H9 (cell line): ENCODE results near the gene IPPK. TPM values are rescaled to one million over a fixed set of nuclear protein-coding genes. Genes with fewer than 3 reads are reported as not detected.
A peak's percentile ranks its signal among the peaks of the same experiment; 100 is the strongest.

Experiments used
- DNase-seq: peaks from one replicate; pipeline ENCODE4 v3.0.0-alpha.2; 2017
- H2AFZ ChIP-seq: one replicate; pipeline ENCODE4 v1.6.1; 2013; ENCODE audit warnings: mild to moderate bottlenecking, low read length, control low read depth, moderate library complexity
- H2AK5ac ChIP-seq: 2 replicates; pipeline ENCODE4 v1.6.1; 2013; ENCODE audit warnings: low read length, control low read depth, mixed read lengths; ENCODE audit not compliant: insufficient read length
- H2BK120ac ChIP-seq: one replicate; pipeline ENCODE4 v1.6.1; 2013; ENCODE audit warnings: low read depth, mild to moderate bottlenecking, low read length, control low read depth, inconsistent platforms; ENCODE audit not compliant: poor library complexity, severe bottlenecking
- H2BK12ac ChIP-seq: 2 replicates; pipeline ENCODE4 v1.6.1; 2013; ENCODE audit warnings: low read length, control low read depth, mixed read lengths, low read depth; ENCODE audit not compliant: insufficient read length
- H2BK15ac ChIP-seq: 2 replicates; pipeline ENCODE4 v1.6.1; 2013; ENCODE audit warnings: low read depth, low read length, control low read depth
- H2BK20ac ChIP-seq: one replicate; pipeline ENCODE4 v1.6.1; 2013; ENCODE audit warnings: low read depth, mild to moderate bottlenecking, low read length, control low read depth, inconsistent platforms; ENCODE audit not compliant: poor library complexity, severe bottlenecking
- H2BK5ac ChIP-seq: 2 replicates; pipeline ENCODE4 v1.6.1; 2013; ENCODE audit warnings: low read length, control low read depth, mixed read lengths; ENCODE audit not compliant: insufficient read length
- H3K14ac ChIP-seq: 2 replicates; pipeline ENCODE4 v1.6.1; 2013; ENCODE audit warnings: low read length, control low read depth; ENCODE audit not compliant: insufficient read depth
- H3K18ac ChIP-seq: 2 replicates; pipeline ENCODE4 v1.6.1; 2013; ENCODE audit warnings: low read depth, mild to moderate bottlenecking, mixed read lengths, low read length, control low read depth; ENCODE audit not compliant: insufficient read length
- H3K23ac ChIP-seq: 2 replicates; pipeline ENCODE4 v1.6.1; 2013; ENCODE audit warnings: low read length, control low read depth, mixed read lengths, low read depth; ENCODE audit not compliant: insufficient read length
- H3K23me2 ChIP-seq: 2 replicates; pipeline ENCODE4 v1.6.1; 2013; ENCODE audit warnings: low read depth, mild to moderate bottlenecking, mixed read lengths, low read length, control low read depth; ENCODE audit not compliant: insufficient read length, poor library complexity, severe bottlenecking
- H3K27ac ChIP-seq: 2 replicates; pipeline ENCODE4 v1.5.1; 2013; ENCODE audit warnings: low read length, control low read depth, mixed read lengths, low read depth; ENCODE audit not compliant: insufficient read length
- H3K27me3 ChIP-seq: 2 replicates; pipeline ENCODE4 v1.6.1; 2013; ENCODE audit warnings: low read length, control low read depth, inconsistent platforms; ENCODE audit not compliant: insufficient read depth
- H3K4ac ChIP-seq: 2 replicates; pipeline ENCODE4 v1.6.1; 2013; ENCODE audit warnings: low read depth, mild to moderate bottlenecking, control low read depth, inconsistent platforms, low read length, moderate library complexity
- H3K4me1 ChIP-seq: 2 replicates; pipeline ENCODE4 v1.6.1; 2013; ENCODE audit warnings: low read length, control low read depth, inconsistent platforms; ENCODE audit not compliant: insufficient read depth
- H3K4me2 ChIP-seq: 2 replicates; pipeline ENCODE4 v1.6.1; 2013; ENCODE audit warnings: low read length, control low read depth, mixed read lengths; ENCODE audit not compliant: insufficient read length, insufficient read depth
- H3K56ac ChIP-seq: 2 replicates; pipeline ENCODE4 v1.6.1; 2013; ENCODE audit warnings: low read depth, mild to moderate bottlenecking, mixed read lengths, low read length, control low read depth; ENCODE audit not compliant: insufficient read length
- H3K79me1 ChIP-seq: 2 replicates; pipeline ENCODE4 v1.6.1; 2013; ENCODE audit warnings: low read depth, mild to moderate bottlenecking, moderate library complexity, low read length, control low read depth, inconsistent platforms; ENCODE audit not compliant: insufficient read depth, poor library complexity, severe bottlenecking
- H3K79me2 ChIP-seq: 2 replicates; pipeline ENCODE4 v1.6.1; 2013; ENCODE audit warnings: low read length, control low read depth, inconsistent platforms; ENCODE audit not compliant: insufficient read depth
- H3K9ac ChIP-seq: 2 replicates; pipeline ENCODE4 v1.6.1; 2013; ENCODE audit warnings: low read length, control low read depth, mixed read lengths; ENCODE audit not compliant: insufficient read length; ENCODE audit errors: extremely low read depth
- H3K9me3 ChIP-seq: one replicate; pipeline ENCODE4 v1.6.1; 2013; ENCODE audit warnings: low read depth, low read length, inconsistent platforms; ENCODE audit not compliant: control insufficient read depth
- H3T11ph ChIP-seq: one replicate; pipeline ENCODE4 v1.6.1; 2013; ENCODE audit warnings: mild to moderate bottlenecking, low read length, control low read depth, inconsistent platforms
- H4K20me1 ChIP-seq: one replicate; pipeline ENCODE4 v1.6.1; 2013; ENCODE audit not compliant: control insufficient read depth, insufficient read length, insufficient read depth
- H4K5ac ChIP-seq: 2 replicates; pipeline ENCODE4 v1.6.1; 2013; ENCODE audit warnings: low read depth, mild to moderate bottlenecking, mixed read lengths, low read length, control low read depth; ENCODE audit not compliant: insufficient read length
- H4K8ac ChIP-seq: replicated peaks from 2 replicates; pipeline ENCODE4 v1.6.1; 2013; ENCODE audit warnings: low read length, control low read depth, mixed read lengths, low read depth; ENCODE audit not compliant: insufficient read length
- H4K91ac ChIP-seq: 2 replicates; pipeline ENCODE4 v1.6.1; 2013; ENCODE audit warnings: low read depth, mild to moderate bottlenecking, moderate library complexity, mixed read lengths, low read length, control low read depth; ENCODE audit not compliant: insufficient read length
- H3K27ac Mint-ChIP-seq, 3 experiments: 2 replicates in 2 of 3; 3 replicates in 1 of 3; pipeline ENCODE4 v1.8.0; 2020 to 2021; ENCODE audit warnings: mixed read lengths in 3 of 3, mild to moderate bottlenecking in 1 of 3, moderate library complexity in 1 of 3
- H3K27me3 Mint-ChIP-seq: 2 replicates; pipeline ENCODE4 v1.8.0; 2021; ENCODE audit warnings: low read depth, mild to moderate bottlenecking, moderate library complexity, mixed read lengths
- H3K36me3 Mint-ChIP-seq, 3 experiments: 2 replicates in 2 of 3; 3 replicates in 1 of 3; pipeline ENCODE4 v1.8.0; 2020 to 2021; ENCODE audit warnings: low read depth in 3 of 3, mixed read lengths in 3 of 3; ENCODE audit not compliant: insufficient read depth in 1 of 3
- H3K4me1 Mint-ChIP-seq, 2 experiments: 2 replicates each; pipeline ENCODE4 v1.8.0; 2020; ENCODE audit warnings: mixed read lengths in 2 of 2
- H3K4me3 Mint-ChIP-seq, 2 experiments: 2 replicates in 1 of 2; 3 replicates in 1 of 2; pipeline ENCODE4 v1.8.0; 2020 to 2021; ENCODE audit warnings: mild to moderate bottlenecking in 2 of 2, mixed read lengths in 2 of 2, moderate library complexity in 1 of 2
- H3K9me3 Mint-ChIP-seq, 2 experiments: 2 replicates in 1 of 2; 3 replicates in 1 of 2; pipeline ENCODE4 v1.8.0; 2020; ENCODE audit warnings: mild to moderate bottlenecking in 2 of 2, mixed read lengths in 2 of 2, moderate library complexity in 1 of 2
- CTCF ChIP-seq: fragments of 200-600 bp; sonication (generic); conservative IDR thresholded peaks from 3 replicates; pipeline ENCODE4 v1.8.0; 2021; ENCODE audit warnings: antibody characterized with exemption, mild to moderate bottlenecking
- WGBS: extraction: QIAGEN DNeasy Blood & Tissue Kit; methylation state at CpG from one replicate; pipeline ENCODE4 v1.1.7; 2013; ENCODE audit warnings: missing lambda C conversion rate, low lambda C conversion rate, mixed read lengths; ENCODE audit not compliant: insufficient read length; ENCODE audit errors: extremely low coverage; 5-methylcytosine and 5-hydroxymethylcytosine counted together
- total RNA-seq: library from RNA; stranded (reverse); gene quantifications from 2 replicates; pipeline ENCODE4 v1.2.1, GENCODE V29; 2021

Gene IPPK
- total RNA-seq, 1 experiment from 2014 or later: 10.7 TPM

DNA sequence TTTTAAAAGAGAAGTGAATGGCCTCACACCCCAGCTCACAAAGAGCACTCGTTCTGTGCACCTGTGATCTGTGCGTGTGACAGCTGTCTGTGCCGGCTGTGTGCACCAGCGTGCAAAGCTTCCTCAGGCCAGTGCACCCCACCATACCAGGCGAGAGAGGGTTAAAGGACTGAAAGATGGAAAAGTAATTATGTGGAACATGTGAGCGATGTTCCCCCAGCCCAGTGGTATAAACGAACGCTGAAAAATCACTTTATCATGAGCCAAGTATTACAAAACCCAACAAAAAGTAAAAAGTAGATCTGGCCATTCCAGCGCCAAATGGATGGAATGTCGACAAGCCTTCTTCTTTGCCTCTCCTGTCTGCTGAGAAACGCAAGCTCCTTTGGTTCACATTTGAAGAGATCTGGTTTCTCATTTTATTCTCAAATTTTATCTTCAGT is 53.7 kb downstream of the IPPK start:
- H3K27me3 Mint-ChIP-seq: no peaks in the 10 kb centered on the region
- no CpG with 5 or more reads among the region's 11 CpGs for WGBS

More for the DNA sequence above, 53.7 kb downstream of the IPPK start:
- H3K9me3 Mint-ChIP-seq: no peaks in the 10 kb centered on the region
- peaks cover 5 to 62% (median 20%) of the 10 kb centered on the region in 3 experiments for H3K36me3 Mint-ChIP-seq
- Histone ChIP-seq H3K23ac (no peak overlapping the region), H3K4me2 (no peak overlapping the region), H4K5ac (no peak overlapping the region), H3K9me3 (no peaks in the 10 kb centered on the region), H4K91ac (no peak overlapping the region), H2BK15ac (no peak overlapping the region), H3K18ac (no peak overlapping the region), H3K14ac (no peak overlapping the region), H3K23me2 (no peaks in the 10 kb centered on the region), H3K79me1 (no peaks in the 10 kb centered on the region), H2BK5ac (no peak overlapping the region), H2BK20ac (no peak overlapping the region), H2BK120ac (no peak overlapping the region), H3K4me1 (no peaks in the 10 kb centered on the region), H4K8ac (no peak overlapping the region), H2BK12ac (no peak overlapping the region), H2AK5ac (no peak overlapping the region), H3K56ac (no peak overlapping the region), H3T11ph (no peak overlapping the region), H2AFZ (no peak overlapping the region), H3K27ac (no peak overlapping the region), H3K27me3 (no peaks in the 10 kb centered on the region), H3K79me2 (no peaks in the 10 kb centered on the region), H4K20me1 (no peaks in the 10 kb centered on the region), H3K9ac (no peak overlapping the region), H3K4ac (no peak overlapping the region)
- no peaks in the 10 kb centered on the region for H3K4me1 Mint-ChIP-seq
- TF ChIP-seq CTCF: no peak
- peak overlapping the region in 1 of 3 experiments; percentile 78; a peak in 1 of 7 replicates for H3K27ac Mint-ChIP-seq
- H3K4me3 Mint-ChIP-seq: no peak overlapping the region
- DNase-seq: peak; percentile 5
